PFSK-1 (cell line): Measurements from ENCODE around the gene TRIM33. TPM values are rescaled to one million over a fixed set of nuclear protein-coding genes. Genes with fewer than 3 reads are reported as not detected.
A peak's percentile ranks its signal among the peaks of the same experiment; 100 is the strongest.

Experiments
- FOXP2 ChIP-seq: optimal IDR thresholded peaks from 2 replicates; pipeline ENCODE3; 2011; ENCODE audit warnings: borderline replicate concordance, control low read depth, inconsistent platforms; ENCODE audit not compliant: insufficient read depth; ENCODE audit errors: extremely low read length, extremely low read depth
- POLR2AphosphoS5 ChIP-seq: IDR thresholded peaks from 2 replicates; pipeline ENCODE4 v1.6.1; 2012; ENCODE audit warnings: low read depth, mild to moderate bottlenecking, control low read depth, low read length, moderate library complexity
- REST ChIP-seq, 2 experiments: IDR thresholded peaks; 2 replicates each; pipeline versions ENCODE4 v1.6.1 to v1.8.0; 2011 to 2012; ENCODE audit warnings: low read depth in 2 of 2, low read length in 2 of 2, control low read depth in 1 of 2, inconsistent platforms in 1 of 2, mild to moderate bottlenecking in 1 of 2, moderate library complexity in 1 of 2; ENCODE audit not compliant: insufficient read depth in 1 of 2
- SIN3A ChIP-seq: IDR thresholded peaks from 2 replicates; pipeline ENCODE4 v1.6.1; 2012; ENCODE audit warnings: mild to moderate bottlenecking, low read length, moderate library complexity, borderline replicate concordance; ENCODE audit not compliant: insufficient read depth
- TAF1 ChIP-seq: IDR thresholded peaks from 2 replicates; pipeline ENCODE4 v1.6.1; 2012; ENCODE audit warnings: low read length, control low read depth, borderline replicate concordance; ENCODE audit not compliant: insufficient read depth
- polyA plus RNA-seq: library from polyadenylated mRNA; unstranded; fragments of >200 nt; gene quantifications from one replicate; pipeline ENCODE4 v1.2.1, GENCODE V29; 2012; ENCODE audit warnings: low read depth, missing spikeins; ENCODE audit not compliant: insufficient read length

The TRIM33 gene
- 13.7 TPM for polyA plus RNA-seq

- TF ChIP-seq FOXP2 = peak; percentile 97
- TF ChIP-seq REST (IDR thresholded peaks at IDR 0.05; ENCODE audit: insufficient read depth in 1 of 2, low read depth in 2 of 2, low read length in 2 of 2) = peak; percentile 23 to 26; a peak in 2 of 4 replicates
- TF ChIP-seq SIN3A = no peak
- peak; percentile 90 for TF ChIP-seq POLR2AphosphoS5
- peak; percentile 94 for TF ChIP-seq TAF1
These were observed at the start of gene TRIM33 for GRCh38 chr1:114511032-114511785. TRIM33 (minus strand) TSS chr1:114511203; CDS start chr1:114511076, 127 bp downstream.

GRCh38 chr1:114559356-114559755, 48.4 kb upstream of the TRIM33 start:
- no peak for TF ChIP-seq FOXP2
- no peak for TF ChIP-seq REST (IDR thresholded peaks at IDR 0.05; ENCODE audit: insufficient read depth in 1 of 2, low read depth in 2 of 2, low read length in 2 of 2)
- no peak for TF ChIP-seq TAF1
- no peak for TF ChIP-seq SIN3A
- TF ChIP-seq POLR2AphosphoS5 = no peak

GRCh38 chr1:114558544-114558943, 47.5 kb upstream of the TRIM33 start:
- no peak for TF ChIP-seq REST (IDR thresholded peaks at IDR 0.05; ENCODE audit: insufficient read depth in 1 of 2, low read depth in 2 of 2, low read length in 2 of 2)
- TF ChIP-seq POLR2AphosphoS5 = no peak
- no peak for TF ChIP-seq TAF1
- no peak for TF ChIP-seq SIN3A
- TF ChIP-seq FOXP2 = no peak

GRCh38 chr1:114554577-114554976, 43.6 kb upstream of the TRIM33 start:
- TF ChIP-seq POLR2AphosphoS5 (no peak), FOXP2 (no peak), TAF1 (no peak), SIN3A (no peak), REST (IDR thresholded peaks at IDR 0.05; ENCODE audit: insufficient read depth in 1 of 2, low read depth in 2 of 2, low read length in 2 of 2) (no peak)
